Epithelial cell of esophagus (primary cell): ENCODE data around the gene LILRB5.

Source experiments
- DNase-seq: peaks from one replicate; pipeline ENCODE4 v3.0.0; 2010; ENCODE audit warnings: low read depth
- H3K4me3 ChIP-seq: 2 replicates; pipeline ENCODE4 v1.5.1; 2011; ENCODE audit warnings: mild to moderate bottlenecking, low read length, control low read depth
- TF ChIP-seq, protein P1 (sequence below): IDR thresholded peaks from 2 replicates; pipeline ENCODE4 v1.5.1; 2011; ENCODE audit warnings: low read depth, mild to moderate bottlenecking, low read length, control low read depth, inconsistent platforms; ENCODE audit not compliant: insufficient read depth; ENCODE audit errors: missing control alignments

The LILRB5 gene

DNA sequence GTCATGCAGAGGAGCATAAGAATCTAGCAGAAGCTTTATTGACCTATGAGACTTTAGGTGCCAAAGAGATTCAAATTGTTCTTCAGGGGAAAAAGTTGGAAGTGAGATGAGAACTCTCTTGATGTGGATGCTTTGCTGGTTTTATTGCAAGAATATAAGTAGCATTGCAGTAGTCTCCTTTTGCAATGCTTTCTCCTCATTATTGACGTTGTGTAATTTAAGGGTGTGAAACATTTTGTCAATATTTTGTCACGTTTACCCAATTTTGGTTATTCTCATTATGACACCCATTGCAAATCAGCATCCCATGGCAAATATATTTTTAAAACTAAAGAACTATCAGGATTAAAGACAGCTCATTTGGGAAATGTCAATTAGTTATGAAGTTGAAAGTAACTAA lies 11.9 kb upstream of the LILRB5 start:
- TF ChIP-seq, protein P1, sequence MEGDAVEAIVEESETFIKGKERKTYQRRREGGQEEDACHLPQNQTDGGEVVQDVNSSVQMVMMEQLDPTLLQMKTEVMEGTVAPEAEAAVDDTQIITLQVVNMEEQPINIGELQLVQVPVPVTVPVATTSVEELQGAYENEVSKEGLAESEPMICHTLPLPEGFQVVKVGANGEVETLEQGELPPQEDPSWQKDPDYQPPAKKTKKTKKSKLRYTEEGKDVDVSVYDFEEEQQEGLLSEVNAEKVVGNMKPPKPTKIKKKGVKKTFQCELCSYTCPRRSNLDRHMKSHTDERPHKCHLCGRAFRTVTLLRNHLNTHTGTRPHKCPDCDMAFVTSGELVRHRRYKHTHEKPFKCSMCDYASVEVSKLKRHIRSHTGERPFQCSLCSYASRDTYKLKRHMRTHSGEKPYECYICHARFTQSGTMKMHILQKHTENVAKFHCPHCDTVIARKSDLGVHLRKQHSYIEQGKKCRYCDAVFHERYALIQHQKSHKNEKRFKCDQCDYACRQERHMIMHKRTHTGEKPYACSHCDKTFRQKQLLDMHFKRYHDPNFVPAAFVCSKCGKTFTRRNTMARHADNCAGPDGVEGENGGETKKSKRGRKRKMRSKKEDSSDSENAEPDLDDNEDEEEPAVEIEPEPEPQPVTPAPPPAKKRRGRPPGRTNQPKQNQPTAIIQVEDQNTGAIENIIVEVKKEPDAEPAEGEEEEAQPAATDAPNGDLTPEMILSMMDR: no peak
- DNase-seq: no peak
- H3K4me3 ChIP-seq: no peak overlapping the region

DNA sequence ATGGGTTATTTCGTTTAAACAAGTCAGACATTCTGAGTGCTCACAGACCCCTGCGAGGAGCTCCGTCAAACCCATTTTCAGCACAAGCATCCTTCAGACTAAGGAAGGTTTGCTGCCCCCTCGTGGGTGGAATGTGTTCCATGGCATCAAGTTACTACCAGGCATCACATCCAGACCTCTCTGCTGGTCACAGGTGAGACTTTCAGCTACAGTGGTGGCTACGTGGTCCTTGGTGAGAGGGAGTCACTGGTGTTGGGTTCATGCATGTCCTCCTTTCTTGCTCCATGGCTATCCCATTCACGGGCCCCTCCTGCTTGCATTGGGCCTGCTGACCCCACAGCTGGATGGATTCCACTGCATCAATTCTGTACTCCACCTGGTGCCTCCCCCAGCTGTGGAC lies 9.1 kb upstream of the LILRB5 start:
- no peak overlapping the region for H3K4me3 ChIP-seq
- DNase-seq: peak; percentile 66
- TF ChIP-seq, protein P1: peak; percentile 57

DNA sequence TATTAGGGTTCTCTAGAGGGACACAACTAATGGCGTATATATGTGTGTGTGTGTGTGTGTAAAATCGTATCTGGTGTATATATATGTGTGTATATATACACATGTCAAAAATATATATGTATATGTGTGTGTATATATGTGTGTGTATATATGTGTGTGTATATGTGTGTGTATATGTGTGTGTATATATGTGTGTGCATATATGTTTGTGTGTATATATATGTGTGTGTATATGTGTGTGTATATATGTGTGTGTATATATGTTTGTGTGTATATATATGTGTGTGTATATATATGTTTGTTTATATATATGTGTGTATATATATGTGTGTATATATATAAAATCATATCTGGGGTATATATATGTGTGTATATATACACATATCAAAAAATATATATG lies 5.4 kb upstream of the LILRB5 start:
- no peak overlapping the region for H3K4me3 ChIP-seq
- no peak for DNase-seq
- TF ChIP-seq, protein P1: no peak

DNA sequence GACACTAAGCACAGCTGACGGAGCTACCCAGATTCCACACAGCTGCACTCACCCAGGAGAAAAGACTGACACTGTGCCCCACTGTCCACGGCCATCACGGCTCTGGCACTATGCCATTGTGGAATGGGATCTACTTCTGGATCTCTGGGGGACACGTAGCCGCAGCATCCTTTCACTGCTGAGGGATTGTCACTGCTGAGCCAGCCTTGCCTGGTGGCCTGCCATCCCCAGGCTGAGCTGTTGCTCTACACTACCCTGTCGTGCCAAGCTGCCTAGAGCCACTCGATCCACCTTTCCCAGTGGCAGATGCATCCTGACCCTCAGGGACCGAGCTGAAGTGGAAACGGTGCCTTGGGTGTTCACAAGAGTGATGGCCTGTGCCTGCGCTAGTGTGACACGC lies 5.0 kb upstream of the LILRB5 start:
- DNase-seq: no peak
- TF ChIP-seq, protein P1: no peak
- no peak overlapping the region for H3K4me3 ChIP-seq

DNA sequence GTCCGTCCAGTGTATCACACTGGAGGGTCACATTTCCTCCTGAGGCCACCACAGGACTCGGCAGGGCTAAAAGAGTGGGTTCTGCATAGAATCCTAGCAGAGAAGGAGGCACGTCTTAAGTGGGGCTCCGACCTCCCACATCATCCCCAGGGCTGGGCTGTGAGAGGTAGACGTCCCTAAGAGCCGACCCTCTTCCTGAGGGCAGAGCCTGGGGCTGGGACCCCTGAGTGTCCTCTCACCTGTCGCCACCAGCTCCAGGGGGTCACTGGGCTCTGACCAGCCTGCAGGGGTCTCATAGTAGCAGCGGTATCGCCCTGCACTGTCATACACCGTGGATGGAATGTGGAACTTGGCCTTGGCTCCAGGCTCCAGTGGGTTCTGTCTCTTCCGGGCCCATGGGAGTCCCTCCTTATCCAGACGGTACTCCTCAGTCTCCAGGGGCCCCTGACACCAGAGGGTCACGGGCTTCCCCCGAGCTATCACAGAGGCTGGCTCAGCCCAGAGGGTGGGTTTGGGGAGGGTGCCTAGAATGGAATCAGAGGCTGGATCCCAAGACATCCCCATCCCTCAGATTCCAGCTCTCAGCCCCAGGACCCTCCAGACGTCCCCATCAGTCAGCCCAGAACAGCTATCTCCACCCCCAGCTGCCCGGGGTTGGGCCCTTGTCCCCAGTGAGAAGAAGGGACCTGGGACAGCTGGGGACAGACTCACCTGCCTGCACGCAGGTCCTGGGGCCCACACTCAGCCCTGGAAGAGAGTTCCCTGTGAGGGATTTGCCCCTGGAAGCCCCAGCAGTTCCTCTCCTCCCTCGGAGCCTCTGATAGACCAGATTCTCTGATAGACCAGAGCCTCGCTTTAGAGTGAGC lies 590 bp downstream of the LILRB5 start:
- TF ChIP-seq, protein P1: no peak
- no peak overlapping the region for H3K4me3 ChIP-seq
- DNase-seq: no peak

DNA sequence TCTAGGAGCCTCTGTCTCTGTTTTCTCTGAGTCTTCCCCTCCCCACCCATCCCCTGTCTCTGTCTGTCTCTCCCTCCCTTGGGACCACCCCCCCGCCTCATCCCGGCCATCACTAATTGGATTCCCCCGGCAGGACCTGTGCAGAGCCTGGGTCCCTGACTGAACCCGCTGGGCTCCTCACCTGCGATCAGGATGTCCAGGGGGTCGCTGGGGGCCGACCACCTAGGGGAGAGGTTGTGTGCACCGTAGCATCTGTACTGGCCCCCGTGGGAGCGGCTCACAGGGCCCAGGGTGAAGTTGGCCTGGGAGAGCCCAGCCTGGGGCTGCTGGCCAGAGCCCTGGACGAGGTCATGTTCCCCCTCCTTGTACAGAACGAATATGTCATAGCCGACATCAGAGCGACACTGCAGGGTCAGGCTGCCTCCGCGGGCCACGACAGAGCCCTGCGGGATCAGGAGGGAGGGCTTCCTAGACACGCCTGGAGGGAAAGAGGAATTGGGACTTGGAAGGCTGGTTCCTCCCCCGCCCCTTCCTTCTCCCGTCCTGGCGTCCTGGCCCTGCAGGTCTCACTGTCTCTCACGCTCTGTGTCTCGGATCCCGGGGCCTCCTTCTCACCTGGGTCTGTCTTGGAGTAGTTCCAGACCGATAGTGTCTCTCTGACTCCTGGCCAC lies 1.8 kb downstream of the LILRB5 start:
- DNase-seq: no peak
- TF ChIP-seq, protein P1: no peak
- no peak overlapping the region for H3K4me3 ChIP-seq
